ENCODE data around the gene ZNF518B.
"Not testable (repeated sequence)": the region's sequence is repeated elsewhere in the genome, so short reads cannot be mapped to it uniquely, and the experiment has no call there.

Gene ZNF518B

GRCh38 chr4:10455133-10455532 is 2.1 kb downstream of the ZNF518B start:
- DNase-seq = no peak

- no peak for DNase-seq
These were observed 2.5 kb downstream of the ZNF518B start for GRCh38 chr4:10454726-10455125.

GRCh38 chr4:10454121-10454520 is 3.1 kb downstream of the ZNF518B start:
- no peak for DNase-seq

- DNase-seq = no peak
These were observed 8.2 kb downstream of the ZNF518B start for GRCh38 chr4:10448991-10449390.

GRCh38 chr4:10442976-10443375 is 14.2 kb downstream of the ZNF518B start:
- DNase-seq = no peak

- no peak for DNase-seq
These were observed 15.7 kb downstream of the ZNF518B start for GRCh38 chr4:10441512-10441911.

- no peak for DNase-seq
These were observed 18.3 kb downstream of the ZNF518B start for GRCh38 chr4:10438924-10439323.

GRCh38 chr4:10437735-10438134 is 19.5 kb downstream of the ZNF518B start:
- DNase-seq = no peak

- not testable (repeated sequence) for DNase-seq
These were observed 29.5 kb downstream of the ZNF518B start for GRCh38 chr4:10427680-10428079.

- no peak for DNase-seq
These were observed 35.7 kb downstream of the ZNF518B start for GRCh38 chr4:10421344-10422055.

- DNase-seq = no peak
These were observed 39.5 kb downstream of the ZNF518B start for GRCh38 chr4:10417740-10418139.

- DNase-seq = no peak
These were observed 40.8 kb downstream of the ZNF518B start for GRCh38 chr4:10416441-10416840.

- DNase-seq = no peak
These were observed 44.0 kb downstream of the ZNF518B start for GRCh38 chr4:10413177-10413576.

- DNase-seq = no peak
These were observed 51.6 kb downstream of the ZNF518B start for GRCh38 chr4:10405672-10406071.

GRCh38 chr4:10403633-10404445 is 53.4 kb downstream of the ZNF518B start:
- no peak for DNase-seq

GRCh38 chr4:10395971-10396580 is 61.1 kb downstream of the ZNF518B start:
- no peak for DNase-seq
